Prostate gland (tissue), 2 donors: ENCODE measurements around the gene MRO.

Source experiments
- POLR2A ChIP-seq: fragments of 450-650 bp; IDR thresholded peaks from one replicate; pipeline ENCODE4 v1.6.1; 2016; ENCODE audit warnings: antibody characterized with exemption, mild to moderate bottlenecking
- TF ChIP-seq, protein P1 (sequence below), 4 experiments: fragments of 200-600 bp in 2 of 4; fragments of 450-650 bp in 2 of 4; sonication (generic) in 2 of 4; IDR thresholded peaks; 1 replicate in 3 of 4; 2 replicates in 1 of 4; pipeline ENCODE4 v1.5.1; 2016 to 2019; ENCODE audit warnings: antibody characterized with exemption in 4 of 4, mild to moderate bottlenecking in 2 of 4, moderate library complexity in 2 of 4

DNA sequence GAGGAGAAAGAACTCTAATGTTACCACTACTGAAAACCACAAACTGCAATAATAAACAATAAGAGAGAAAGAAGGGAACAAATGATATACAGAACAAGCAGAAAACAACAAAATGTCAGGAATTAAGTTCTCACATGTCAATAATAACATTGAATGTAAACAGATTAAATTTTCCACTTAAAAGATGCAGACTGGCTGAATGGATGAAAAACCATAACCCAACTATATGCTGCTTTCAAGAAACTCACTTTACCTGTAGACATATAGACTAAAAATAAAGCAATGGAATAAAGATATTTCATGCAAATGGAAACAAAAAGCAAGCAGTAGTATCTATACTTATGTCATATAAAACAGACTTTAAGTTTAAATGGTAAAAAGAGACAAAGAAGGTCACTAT lies 50.4 kb downstream of the MRO start:
- TF ChIP-seq, protein P1, sequence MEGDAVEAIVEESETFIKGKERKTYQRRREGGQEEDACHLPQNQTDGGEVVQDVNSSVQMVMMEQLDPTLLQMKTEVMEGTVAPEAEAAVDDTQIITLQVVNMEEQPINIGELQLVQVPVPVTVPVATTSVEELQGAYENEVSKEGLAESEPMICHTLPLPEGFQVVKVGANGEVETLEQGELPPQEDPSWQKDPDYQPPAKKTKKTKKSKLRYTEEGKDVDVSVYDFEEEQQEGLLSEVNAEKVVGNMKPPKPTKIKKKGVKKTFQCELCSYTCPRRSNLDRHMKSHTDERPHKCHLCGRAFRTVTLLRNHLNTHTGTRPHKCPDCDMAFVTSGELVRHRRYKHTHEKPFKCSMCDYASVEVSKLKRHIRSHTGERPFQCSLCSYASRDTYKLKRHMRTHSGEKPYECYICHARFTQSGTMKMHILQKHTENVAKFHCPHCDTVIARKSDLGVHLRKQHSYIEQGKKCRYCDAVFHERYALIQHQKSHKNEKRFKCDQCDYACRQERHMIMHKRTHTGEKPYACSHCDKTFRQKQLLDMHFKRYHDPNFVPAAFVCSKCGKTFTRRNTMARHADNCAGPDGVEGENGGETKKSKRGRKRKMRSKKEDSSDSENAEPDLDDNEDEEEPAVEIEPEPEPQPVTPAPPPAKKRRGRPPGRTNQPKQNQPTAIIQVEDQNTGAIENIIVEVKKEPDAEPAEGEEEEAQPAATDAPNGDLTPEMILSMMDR (IDR thresholded peaks at IDR 0.05) = no peak
- TF ChIP-seq POLR2A = no peak
